Ishikawa (cell line): ENCODE data around the gene C20orf96.

ENCODE experiments used
- CEBPB ChIP-seq: IDR thresholded peaks from 2 replicates; pipeline ENCODE4 v1.6.1; 2012
- CREB1 ChIP-seq: IDR thresholded peaks from 2 replicates; pipeline ENCODE4 v1.6.1; 2012; ENCODE audit warnings: low read depth
- EGR1 ChIP-seq: IDR thresholded peaks from 2 replicates; pipeline ENCODE4 v1.6.1; 2012
- EP300 ChIP-seq: IDR thresholded peaks from 2 replicates; pipeline ENCODE4 v1.6.1; 2012; ENCODE audit warnings: borderline replicate concordance
- FOXM1 ChIP-seq: IDR thresholded peaks from 2 replicates; pipeline ENCODE4 v1.6.1; 2012; ENCODE audit warnings: low read depth, borderline replicate concordance
- NFIC ChIP-seq: IDR thresholded peaks from 2 replicates; pipeline ENCODE4 v1.6.1; 2012
- RAD21 ChIP-seq: IDR thresholded peaks from 2 replicates; pipeline ENCODE4 v1.6.1; 2012; ENCODE audit warnings: low read depth
- TAF1 ChIP-seq: IDR thresholded peaks from 2 replicates; pipeline ENCODE4 v1.6.1; 2012; ENCODE audit warnings: low read depth, mild to moderate bottlenecking
- TCF12 ChIP-seq: IDR thresholded peaks from 2 replicates; pipeline ENCODE4 v1.6.1; 2012; ENCODE audit warnings: low read depth
- TEAD4 ChIP-seq: IDR thresholded peaks from 2 replicates; pipeline ENCODE4 v1.6.1; 2012
- YY1 ChIP-seq: IDR thresholded peaks from 2 replicates; pipeline ENCODE4 v1.6.1; 2012; ENCODE audit warnings: low read depth
- ZBTB7A ChIP-seq: IDR thresholded peaks from 2 replicates; pipeline ENCODE4 v1.6.1; 2012; ENCODE audit warnings: low read depth
- TF ChIP-seq, protein P1 (sequence below): IDR thresholded peaks from 2 replicates; pipeline ENCODE4 v1.6.1; 2012; ENCODE audit warnings: low read depth, mild to moderate bottlenecking
- TF ChIP-seq, protein P2 (sequence below): IDR thresholded peaks from 2 replicates; pipeline ENCODE4 v1.6.1; 2012
- TF ChIP-seq, protein P3 (sequence below): IDR thresholded peaks from 2 replicates; pipeline ENCODE4 v1.6.1; 2012

Gene C20orf96, protein sequence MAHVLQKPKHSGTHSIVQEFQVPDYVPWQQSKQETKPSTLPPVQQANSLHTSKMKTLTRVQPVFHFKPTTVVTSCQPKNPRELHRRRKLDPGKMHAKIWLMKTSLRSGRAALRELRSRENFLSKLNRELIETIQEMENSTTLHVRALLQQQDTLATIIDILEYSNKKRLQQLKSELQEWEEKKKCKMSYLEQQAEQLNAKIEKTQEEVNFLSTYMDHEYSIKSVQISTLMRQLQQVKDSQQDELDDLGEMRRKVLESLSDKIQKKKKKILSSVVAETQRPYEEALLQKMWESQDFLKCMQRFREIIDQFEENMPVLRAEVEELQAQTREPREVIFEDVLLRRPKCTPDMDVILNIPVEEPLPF

DNA sequence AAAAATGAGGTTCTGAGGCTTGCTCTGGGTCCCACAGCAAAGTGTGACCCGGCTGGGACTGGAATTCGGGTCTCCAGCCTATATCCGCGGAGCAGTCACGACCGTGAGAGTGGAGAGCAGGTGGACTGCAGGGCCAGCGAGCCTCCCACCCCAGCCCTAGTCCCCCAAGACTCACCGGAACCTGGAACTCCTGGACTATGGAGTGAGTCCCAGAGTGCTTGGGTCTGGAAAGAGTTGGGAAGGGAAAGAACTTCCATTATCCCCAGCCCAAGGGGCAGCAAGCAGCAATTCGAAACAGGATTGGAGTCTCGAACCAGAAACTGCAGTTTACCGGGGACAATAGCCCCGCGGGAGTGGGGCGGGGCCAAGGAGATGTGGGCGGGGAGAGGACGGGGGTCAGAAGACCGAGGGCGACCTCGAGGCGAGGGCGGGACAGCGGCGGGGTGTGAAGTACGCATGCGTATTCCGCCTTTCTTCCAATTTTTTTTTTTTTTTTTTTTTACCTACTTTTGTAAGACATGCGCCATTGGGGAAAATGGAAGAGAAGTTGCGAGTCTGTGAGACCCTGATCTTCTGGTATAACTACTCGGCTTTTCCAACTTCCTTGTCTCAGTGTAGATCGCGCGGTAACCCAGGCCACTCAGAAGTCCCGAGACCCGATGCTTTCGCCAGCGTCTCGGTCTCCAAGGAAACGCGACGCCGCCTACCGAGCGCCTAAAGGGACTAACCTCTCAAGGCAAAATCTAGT is at the start of gene C20orf96:
Gene C20orf96, minus strand, starts transcription at position 667 of the 748 bp plus-strand sequence. Its CDS starts 140 bp downstream, at position 527.
- TF ChIP-seq TCF12 = 0 out of 2 replicates have a peak, but pooled peaks have one; percentile 47
- TF ChIP-seq TAF1 = peak; percentile 64
- TF ChIP-seq, protein P1, sequence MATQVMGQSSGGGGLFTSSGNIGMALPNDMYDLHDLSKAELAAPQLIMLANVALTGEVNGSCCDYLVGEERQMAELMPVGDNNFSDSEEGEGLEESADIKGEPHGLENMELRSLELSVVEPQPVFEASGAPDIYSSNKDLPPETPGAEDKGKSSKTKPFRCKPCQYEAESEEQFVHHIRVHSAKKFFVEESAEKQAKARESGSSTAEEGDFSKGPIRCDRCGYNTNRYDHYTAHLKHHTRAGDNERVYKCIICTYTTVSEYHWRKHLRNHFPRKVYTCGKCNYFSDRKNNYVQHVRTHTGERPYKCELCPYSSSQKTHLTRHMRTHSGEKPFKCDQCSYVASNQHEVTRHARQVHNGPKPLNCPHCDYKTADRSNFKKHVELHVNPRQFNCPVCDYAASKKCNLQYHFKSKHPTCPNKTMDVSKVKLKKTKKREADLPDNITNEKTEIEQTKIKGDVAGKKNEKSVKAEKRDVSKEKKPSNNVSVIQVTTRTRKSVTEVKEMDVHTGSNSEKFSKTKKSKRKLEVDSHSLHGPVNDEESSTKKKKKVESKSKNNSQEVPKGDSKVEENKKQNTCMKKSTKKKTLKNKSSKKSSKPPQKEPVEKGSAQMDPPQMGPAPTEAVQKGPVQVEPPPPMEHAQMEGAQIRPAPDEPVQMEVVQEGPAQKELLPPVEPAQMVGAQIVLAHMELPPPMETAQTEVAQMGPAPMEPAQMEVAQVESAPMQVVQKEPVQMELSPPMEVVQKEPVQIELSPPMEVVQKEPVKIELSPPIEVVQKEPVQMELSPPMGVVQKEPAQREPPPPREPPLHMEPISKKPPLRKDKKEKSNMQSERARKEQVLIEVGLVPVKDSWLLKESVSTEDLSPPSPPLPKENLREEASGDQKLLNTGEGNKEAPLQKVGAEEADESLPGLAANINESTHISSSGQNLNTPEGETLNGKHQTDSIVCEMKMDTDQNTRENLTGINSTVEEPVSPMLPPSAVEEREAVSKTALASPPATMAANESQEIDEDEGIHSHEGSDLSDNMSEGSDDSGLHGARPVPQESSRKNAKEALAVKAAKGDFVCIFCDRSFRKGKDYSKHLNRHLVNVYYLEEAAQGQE = no peak
- no peak for TF ChIP-seq TEAD4
- TF ChIP-seq, protein P2, sequence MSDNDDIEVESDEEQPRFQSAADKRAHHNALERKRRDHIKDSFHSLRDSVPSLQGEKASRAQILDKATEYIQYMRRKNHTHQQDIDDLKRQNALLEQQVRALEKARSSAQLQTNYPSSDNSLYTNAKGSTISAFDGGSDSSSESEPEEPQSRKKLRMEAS = peak; percentile 67

DNA sequence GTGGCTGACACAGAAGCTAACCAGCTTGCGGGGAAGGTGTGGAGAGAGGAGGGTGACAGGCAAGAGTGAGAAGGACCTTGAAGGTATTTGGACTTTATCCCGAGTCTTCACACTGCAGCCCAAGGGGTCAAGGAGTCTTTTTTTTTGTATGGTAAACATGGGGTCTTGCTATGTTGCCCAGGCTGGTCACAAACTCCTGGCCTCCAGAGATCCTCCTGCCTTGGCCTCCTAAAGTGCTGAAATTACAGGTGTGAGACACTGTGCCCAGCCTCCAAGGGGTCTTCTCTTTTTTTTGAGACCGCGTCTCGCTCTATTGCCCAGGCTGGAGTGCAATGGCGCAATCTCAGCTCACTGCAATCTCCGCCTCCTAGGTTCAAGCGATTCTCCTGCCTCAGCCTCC is 44.0 kb upstream of the C20orf96 start:
- TF ChIP-seq, protein P3, sequence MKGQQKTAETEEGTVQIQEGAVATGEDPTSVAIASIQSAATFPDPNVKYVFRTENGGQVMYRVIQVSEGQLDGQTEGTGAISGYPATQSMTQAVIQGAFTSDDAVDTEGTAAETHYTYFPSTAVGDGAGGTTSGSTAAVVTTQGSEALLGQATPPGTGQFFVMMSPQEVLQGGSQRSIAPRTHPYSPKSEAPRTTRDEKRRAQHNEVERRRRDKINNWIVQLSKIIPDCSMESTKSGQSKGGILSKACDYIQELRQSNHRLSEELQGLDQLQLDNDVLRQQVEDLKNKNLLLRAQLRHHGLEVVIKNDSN = no peak
- no peak for TF ChIP-seq NFIC
- TF ChIP-seq CREB1 = no peak
- no peak for TF ChIP-seq TEAD4
- TF ChIP-seq RAD21 = no peak
- TF ChIP-seq TAF1 = no peak
- TF ChIP-seq, protein P2 = no peak
- no peak for TF ChIP-seq TCF12
- no peak for TF ChIP-seq CEBPB
- no peak for TF ChIP-seq EP300
- TF ChIP-seq EGR1 = no peak
- TF ChIP-seq ZBTB7A = no peak
- no peak for TF ChIP-seq YY1
- no peak for TF ChIP-seq FOXM1
- TF ChIP-seq, protein P1 = no peak

DNA sequence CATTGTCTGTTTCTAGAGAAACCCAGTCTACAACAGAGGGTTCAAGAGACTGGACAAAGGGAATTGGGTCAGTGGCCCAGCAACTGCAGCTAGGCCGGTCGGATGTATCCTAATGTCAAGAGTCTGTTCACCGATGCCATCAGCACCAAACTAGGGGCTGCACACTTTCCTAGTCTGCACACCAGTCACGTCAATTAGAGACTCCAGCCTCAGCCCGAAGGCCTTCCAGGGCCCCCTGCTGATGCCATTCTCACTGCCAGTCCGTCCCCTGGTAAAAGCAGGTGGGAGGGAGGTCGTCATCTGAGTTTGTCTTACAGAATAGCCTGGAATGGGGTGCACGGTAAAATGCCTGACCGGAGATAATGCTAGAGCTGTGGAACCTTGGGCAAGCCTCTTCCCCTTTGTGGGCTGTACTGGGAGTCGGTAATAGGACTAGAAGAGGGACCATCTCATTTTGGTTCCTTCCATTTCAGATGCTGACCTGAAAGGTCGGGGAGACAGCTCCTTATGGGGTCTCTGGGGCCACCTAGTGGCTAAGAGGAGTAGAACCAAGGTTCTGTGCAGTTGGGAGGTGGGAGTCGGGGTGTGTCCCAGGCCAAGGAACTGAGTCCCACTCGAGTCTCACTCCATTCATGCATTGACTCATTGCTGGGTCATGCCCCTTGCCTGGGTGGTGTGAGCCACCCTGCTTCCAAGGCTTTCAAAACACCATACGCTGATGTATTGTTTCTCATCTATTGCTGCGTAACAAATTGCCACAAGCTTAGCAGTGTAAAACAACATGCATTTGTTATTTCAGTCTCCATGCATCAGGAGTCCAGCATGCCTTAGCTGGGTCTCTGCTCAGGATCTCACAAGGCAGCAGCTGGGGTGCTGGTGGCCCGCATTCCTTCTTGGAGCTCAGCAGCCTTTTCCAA is 39.9 kb upstream of the C20orf96 start:
- peak; percentile 85 for TF ChIP-seq RAD21
- TF ChIP-seq, protein P3 = no peak
- TF ChIP-seq EGR1 = no peak
- 0 out of 2 replicates have a peak, but pooled peaks have one; percentile 32 for TF ChIP-seq ZBTB7A
- TF ChIP-seq, protein P2 = no peak
- no peak for TF ChIP-seq TEAD4
- no peak for TF ChIP-seq TAF1

DNA sequence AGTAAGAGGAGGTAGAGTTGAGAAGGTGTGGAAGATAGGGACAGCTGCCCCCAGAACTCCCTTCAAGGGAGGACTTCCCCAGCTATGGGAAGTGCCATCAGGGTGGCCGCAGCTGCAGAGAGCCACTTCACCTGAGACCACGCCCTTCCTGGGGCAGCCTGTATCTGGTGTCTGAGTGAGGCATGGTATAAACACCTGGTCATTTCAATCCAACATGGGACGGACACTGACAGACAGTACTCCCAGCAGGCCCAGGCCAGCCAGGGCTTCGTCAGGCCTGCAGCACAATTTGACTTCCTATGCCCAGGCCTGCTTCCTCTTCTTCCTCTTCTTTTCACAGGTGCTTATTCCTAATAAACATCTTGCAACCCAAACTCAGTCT is 39.3 kb upstream of the C20orf96 start:
- TF ChIP-seq NFIC (no peak), FOXM1 (no peak), EGR1 (no peak), TAF1 (no peak), YY1 (no peak), RAD21 (no peak), ZBTB7A (no peak), EP300 (no peak), TCF12 (no peak)
- TF ChIP-seq, protein P2 = no peak
